Panc1 (cell line): ENCODE results near the gene SLC12A7. TPM values are rescaled to one million over a fixed set of nuclear protein-coding genes. Genes with fewer than 3 reads are reported as not detected.

Experiments used
- ATAC-seq: fragments of 200-7000 bp; cut with Tn5 transposase; 2 replicates; pipeline ENCODE4 v1.9.1; 2020; ENCODE audit warnings: mild to moderate bottlenecking, moderate library complexity
- BruUV-seq: library from RNA; stranded (reverse); fragments of 400-500 nt; replicated peaks from 2 replicates; lab custom pipeline; 2021; lab: Mats Ljungman, UMichigan
- CTCF ChIA-PET: fragments of 300-600 bp; sonication (Branson Sonifier 250); formaldehyde crosslinking; loops from one replicate; lab custom pipeline; 2022; ENCODE audit warnings: antibody characterized with exemption; lab: Charles Lee
- POLR2A ChIA-PET: fragments of 300-600 bp; sonication (Branson Sonifier 250); formaldehyde crosslinking; loops from one replicate; lab custom pipeline; 2022; ENCODE audit warnings: antibody characterized with exemption; lab: Charles Lee
- DNase-seq: peaks from one replicate; pipeline ENCODE4 v3.0.0-alpha.2; 2010; ENCODE audit warnings: low read depth, low spot score
- H3K27ac ChIP-seq: 2 replicates; pipeline ENCODE4 v1.5.1; 2011; ENCODE audit warnings: mild to moderate bottlenecking, low read length, inconsistent platforms
- H3K27me3 ChIP-seq: fragments of 200-500 bp; sonication (Bioruptor generic); 2 replicates; pipeline ENCODE4 v1.6.0; 2014; ENCODE audit warnings: low read length, inconsistent platforms; ENCODE audit not compliant: control insufficient read depth, insufficient read depth
- H3K36me3 ChIP-seq: fragments of 200-500 bp; sonication (Bioruptor generic); 2 replicates; pipeline ENCODE4 v1.5.1; 2014; ENCODE audit warnings: inconsistent platforms, mild to moderate bottlenecking, low read length, moderate library complexity; ENCODE audit not compliant: control insufficient read depth, insufficient read depth
- H3K4me1 ChIP-seq: 2 replicates; pipeline ENCODE4 v1.5.1; 2011; ENCODE audit warnings: inconsistent platforms, mild to moderate bottlenecking, low read length, moderate library complexity; ENCODE audit not compliant: control insufficient read depth, insufficient read depth
- H3K4me3 ChIP-seq, 2 experiments: 2 replicates each; pipeline ENCODE4 v1.5.1; 2011 to 2012; ENCODE audit warnings: low read depth in 2 of 2, low read length in 2 of 2, mild to moderate bottlenecking in 2 of 2, inconsistent platforms in 1 of 2, moderate library complexity in 1 of 2
- H3K9me3 ChIP-seq: fragments of 200-500 bp; sonication (Bioruptor generic); 2 replicates; pipeline ENCODE4 v1.5.1; 2014; ENCODE audit warnings: low read depth, mild to moderate bottlenecking, inconsistent platforms, low read length, moderate library complexity; ENCODE audit not compliant: control insufficient read depth, insufficient read depth
- CTCF ChIP-seq: fragments of 450-650 bp; IDR thresholded peaks from 2 replicates; pipeline ENCODE4 v1.5.1; 2017; ENCODE audit warnings: mild to moderate bottlenecking
- POLR2AphosphoS5 ChIP-seq: IDR thresholded peaks from 2 replicates; pipeline ENCODE4 v1.6.1; 2012; ENCODE audit warnings: mild to moderate bottlenecking, low read depth, low read length, moderate library complexity
- SIN3A ChIP-seq: IDR thresholded peaks from 2 replicates; pipeline ENCODE4 v1.6.1; 2012; ENCODE audit warnings: low read depth, mild to moderate bottlenecking, low read length, moderate library complexity, borderline replicate concordance; ENCODE audit not compliant: insufficient read depth
- TCF7L2 ChIP-seq: IDR thresholded peaks from 2 replicates; pipeline ENCODE4 v1.6.1; 2011; ENCODE audit warnings: mild to moderate bottlenecking, low read depth, low read length, inconsistent platforms
- in situ Hi-C: cut with HindIII; loops from 2 replicates; pipeline ENCODE4 v1.10.0; 2016; ENCODE audit warnings: low sequenced_read_pairs, low pct_unique_long_range_greater_than_20kb
- intact Hi-C: fragments of 100-400 bp; cut with micrococcal nuclease; formaldehyde crosslinking; loops from one replicate; pipeline ENCODE4 v1.10.0; 2022; ENCODE audit not compliant: unreplicated experiment
- total RNA-seq: library from RNA; stranded (reverse); gene quantifications from one replicate; pipeline ENCODE4 v1.2.1, GENCODE V29; 2021; ENCODE audit not compliant: unreplicated experiment
- TF ChIP-seq, protein P1 (sequence below), 2 experiments: IDR thresholded peaks; 2 replicates each; pipeline ENCODE4 v1.6.1; 2011 to 2012; ENCODE audit warnings: low read depth in 2 of 2, control low read depth in 1 of 2, low read length in 1 of 2, mild to moderate bottlenecking in 1 of 2, moderate library complexity in 1 of 2; ENCODE audit not compliant: insufficient read depth in 1 of 2

SLC12A7 gene
- total RNA-seq, 1 experiment from 2014 or later, result 297 TPM

DNA sequence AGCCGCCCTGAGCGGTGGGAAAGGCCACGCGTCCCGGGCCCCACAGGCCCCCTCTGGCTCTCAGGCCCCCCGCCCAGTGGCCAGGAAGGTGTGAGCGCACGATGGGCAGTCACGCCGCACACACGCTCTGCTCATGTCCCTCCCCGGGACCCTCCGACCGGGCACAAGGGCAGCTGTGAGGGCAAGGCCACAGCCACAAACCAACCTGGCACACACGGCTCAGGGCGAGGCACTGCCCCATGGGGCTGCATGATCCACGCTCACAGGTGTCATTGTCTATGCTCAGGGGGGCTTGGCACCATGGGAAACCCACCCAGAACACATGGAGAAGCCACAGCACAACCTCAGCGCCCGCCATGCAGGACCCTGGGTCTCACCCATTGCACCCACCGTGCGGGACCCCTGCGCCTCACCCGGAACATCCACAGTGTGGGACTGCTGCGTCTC is 51.3 kb downstream of the SLC12A7 start:
- POLR2A ChIA-PET, result no interaction called here

DNA sequence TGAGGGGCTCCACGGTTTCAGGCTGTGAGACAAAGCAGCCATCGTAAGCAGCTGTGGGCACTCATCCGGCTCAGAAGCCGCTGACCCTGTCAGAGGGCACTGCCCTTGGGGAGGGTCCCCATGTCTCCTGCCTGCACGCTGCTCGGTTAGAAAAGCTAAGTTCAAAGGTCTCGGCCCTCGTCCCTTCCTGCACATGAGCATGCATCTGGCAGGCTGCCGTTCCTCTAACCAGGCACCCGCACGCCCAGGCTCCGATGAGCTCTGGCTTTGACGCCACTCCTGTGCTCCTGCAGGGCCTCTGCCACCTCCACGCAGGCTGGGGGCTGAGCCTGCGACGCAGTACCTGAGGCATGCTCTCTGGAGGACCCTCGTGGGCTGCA is 52.0 kb downstream of the SLC12A7 start:
- Histone ChIP-seq H3K27ac (no peak overlapping the region), H3K27me3 (no peaks in the 10 kb centered on the region), H3K4me3 (no peak overlapping the region), H3K9me3 (no peaks in the 10 kb centered on the region), H3K36me3 (peaks cover 15% of the 10 kb centered on the region), H3K4me1 (no peaks in the 10 kb centered on the region; the same call in 1 of the 2 replicates)
- intact Hi-C loops (no loop called here), in situ Hi-C loops (no loop called here)
- no peak for ATAC-seq
- BruUV-seq, result no TSS peak
- TF ChIP-seq POLR2AphosphoS5, result no peak
- POLR2A ChIA-PET, result no interaction called here
- DNase-seq, result no peak
- CTCF ChIA-PET, result no interaction called here

More for the DNA sequence above, 51.3 kb downstream of the SLC12A7 start:
- DNase-seq, result no peak
- Histone ChIP-seq H3K4me3 (no peak overlapping the region), H3K9me3 (no peaks in the 10 kb centered on the region), H3K27me3 (no peaks in the 10 kb centered on the region), H3K27ac (no peak overlapping the region), H3K4me1 (no peaks in the 10 kb centered on the region; the same call in 1 of the 2 replicates), H3K36me3 (peaks cover 12% of the 10 kb centered on the region)
- intact Hi-C loops, result no loop called here
- no TSS peak for BruUV-seq
- CTCF ChIA-PET, result no interaction called here
- TF ChIP-seq TCF7L2 (no peak), SIN3A (no peak), CTCF (no peak), POLR2AphosphoS5 (no peak)
- TF ChIP-seq, protein P1, sequence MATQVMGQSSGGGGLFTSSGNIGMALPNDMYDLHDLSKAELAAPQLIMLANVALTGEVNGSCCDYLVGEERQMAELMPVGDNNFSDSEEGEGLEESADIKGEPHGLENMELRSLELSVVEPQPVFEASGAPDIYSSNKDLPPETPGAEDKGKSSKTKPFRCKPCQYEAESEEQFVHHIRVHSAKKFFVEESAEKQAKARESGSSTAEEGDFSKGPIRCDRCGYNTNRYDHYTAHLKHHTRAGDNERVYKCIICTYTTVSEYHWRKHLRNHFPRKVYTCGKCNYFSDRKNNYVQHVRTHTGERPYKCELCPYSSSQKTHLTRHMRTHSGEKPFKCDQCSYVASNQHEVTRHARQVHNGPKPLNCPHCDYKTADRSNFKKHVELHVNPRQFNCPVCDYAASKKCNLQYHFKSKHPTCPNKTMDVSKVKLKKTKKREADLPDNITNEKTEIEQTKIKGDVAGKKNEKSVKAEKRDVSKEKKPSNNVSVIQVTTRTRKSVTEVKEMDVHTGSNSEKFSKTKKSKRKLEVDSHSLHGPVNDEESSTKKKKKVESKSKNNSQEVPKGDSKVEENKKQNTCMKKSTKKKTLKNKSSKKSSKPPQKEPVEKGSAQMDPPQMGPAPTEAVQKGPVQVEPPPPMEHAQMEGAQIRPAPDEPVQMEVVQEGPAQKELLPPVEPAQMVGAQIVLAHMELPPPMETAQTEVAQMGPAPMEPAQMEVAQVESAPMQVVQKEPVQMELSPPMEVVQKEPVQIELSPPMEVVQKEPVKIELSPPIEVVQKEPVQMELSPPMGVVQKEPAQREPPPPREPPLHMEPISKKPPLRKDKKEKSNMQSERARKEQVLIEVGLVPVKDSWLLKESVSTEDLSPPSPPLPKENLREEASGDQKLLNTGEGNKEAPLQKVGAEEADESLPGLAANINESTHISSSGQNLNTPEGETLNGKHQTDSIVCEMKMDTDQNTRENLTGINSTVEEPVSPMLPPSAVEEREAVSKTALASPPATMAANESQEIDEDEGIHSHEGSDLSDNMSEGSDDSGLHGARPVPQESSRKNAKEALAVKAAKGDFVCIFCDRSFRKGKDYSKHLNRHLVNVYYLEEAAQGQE (IDR thresholded peaks at IDR 0.05; ENCODE audit: insufficient read depth in 1 of 2, low read depth in 2 of 2, low read length in 1 of 2), result no peak
- in situ Hi-C loops, result no loop called here
- no peak for ATAC-seq

DNA sequence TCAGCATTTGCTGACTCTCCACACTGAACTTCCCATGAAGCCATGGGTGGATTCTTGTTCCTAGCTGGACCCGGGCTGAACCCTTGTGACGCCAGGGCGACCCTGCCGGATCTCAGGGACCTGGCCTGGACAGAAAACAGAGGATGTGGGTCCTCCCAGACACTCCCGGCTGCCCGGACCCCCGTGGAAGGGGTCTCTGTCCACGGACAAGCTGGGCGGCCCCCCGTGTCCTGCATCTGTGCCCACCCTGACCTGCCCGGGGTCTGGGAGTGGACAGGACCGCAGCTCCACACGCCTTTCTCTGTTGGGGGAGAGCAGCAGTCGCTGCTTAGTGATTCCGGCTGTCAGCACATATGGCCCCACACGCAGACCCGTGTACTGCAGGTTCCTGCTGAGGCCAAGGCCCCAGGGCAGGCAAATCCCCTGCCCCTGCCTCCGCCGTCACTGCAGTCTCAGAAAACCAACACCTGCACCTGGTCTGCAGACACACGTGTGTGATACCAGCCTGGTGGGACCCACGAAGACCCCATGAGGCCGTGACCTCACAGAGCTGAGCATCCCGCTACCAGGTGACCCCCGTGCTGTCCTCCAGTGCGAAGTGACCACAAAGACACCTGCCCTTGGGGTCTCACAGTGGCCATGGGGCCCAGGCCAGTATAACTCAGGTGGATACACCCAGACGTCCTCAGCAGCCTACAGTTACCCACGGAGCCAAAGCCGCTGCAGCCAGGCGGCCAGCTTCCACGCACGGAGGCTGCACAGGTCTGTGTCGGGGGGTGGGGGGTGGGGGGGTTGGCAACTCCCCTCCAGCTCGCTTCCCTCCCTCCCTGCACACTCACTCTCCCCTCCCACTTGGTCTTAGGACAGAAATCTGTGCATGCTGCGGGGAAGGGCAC is 52.6 kb downstream of the SLC12A7 start:
- CTCF ChIA-PET, result no interaction called here

More for the DNA sequence above, 52.6 kb downstream of the SLC12A7 start:
- no peak for ATAC-seq
- POLR2A ChIA-PET, result no interaction called here
- intact Hi-C loops, result no loop called here
- no peak overlapping the region for H3K4me3 ChIP-seq
- H3K4me1 ChIP-seq, result no peaks in the 10 kb centered on the region; the same call in 1 of the 2 replicates
- BruUV-seq, result no TSS peak
- no peak for DNase-seq
- no peaks in the 10 kb centered on the region for H3K27me3 ChIP-seq
- H3K27ac ChIP-seq, result no peak overlapping the region
- H3K36me3 ChIP-seq, result peaks cover 15% of the 10 kb centered on the region
- in situ Hi-C loops, result no loop called here
- no peaks in the 10 kb centered on the region for H3K9me3 ChIP-seq
- TF ChIP-seq, protein P1 (IDR thresholded peaks at IDR 0.05; ENCODE audit: insufficient read depth in 1 of 2, low read depth in 2 of 2, low read length in 1 of 2), result no peak
- TF ChIP-seq TCF7L2 (no peak), CTCF (no peak), POLR2AphosphoS5 (no peak), SIN3A (no peak)
